H9 (cell line): ENCODE measurements around the gene SLC25A34. TPM values are rescaled to one million over a fixed set of nuclear protein-coding genes. Genes with fewer than 3 reads are reported as not detected.

Experiments
- DNase-seq: peaks from one replicate; pipeline ENCODE4 v3.0.0-alpha.2; 2017
- H2AFZ ChIP-seq: one replicate; pipeline ENCODE4 v1.6.1; 2013; ENCODE audit warnings: mild to moderate bottlenecking, low read length, control low read depth, moderate library complexity
- H2AK5ac ChIP-seq: 2 replicates; pipeline ENCODE4 v1.6.1; 2013; ENCODE audit warnings: low read length, control low read depth, mixed read lengths; ENCODE audit not compliant: insufficient read length
- H2BK120ac ChIP-seq: one replicate; pipeline ENCODE4 v1.6.1; 2013; ENCODE audit warnings: low read depth, mild to moderate bottlenecking, low read length, control low read depth, inconsistent platforms; ENCODE audit not compliant: poor library complexity, severe bottlenecking
- H2BK12ac ChIP-seq: 2 replicates; pipeline ENCODE4 v1.6.1; 2013; ENCODE audit warnings: low read length, control low read depth, mixed read lengths, low read depth; ENCODE audit not compliant: insufficient read length
- H2BK15ac ChIP-seq: 2 replicates; pipeline ENCODE4 v1.6.1; 2013; ENCODE audit warnings: low read depth, low read length, control low read depth
- H2BK20ac ChIP-seq: one replicate; pipeline ENCODE4 v1.6.1; 2013; ENCODE audit warnings: low read depth, mild to moderate bottlenecking, low read length, control low read depth, inconsistent platforms; ENCODE audit not compliant: poor library complexity, severe bottlenecking
- H2BK5ac ChIP-seq: 2 replicates; pipeline ENCODE4 v1.6.1; 2013; ENCODE audit warnings: low read length, control low read depth, mixed read lengths; ENCODE audit not compliant: insufficient read length
- H3K14ac ChIP-seq: 2 replicates; pipeline ENCODE4 v1.6.1; 2013; ENCODE audit warnings: low read length, control low read depth; ENCODE audit not compliant: insufficient read depth
- H3K18ac ChIP-seq: 2 replicates; pipeline ENCODE4 v1.6.1; 2013; ENCODE audit warnings: low read depth, mild to moderate bottlenecking, mixed read lengths, low read length, control low read depth; ENCODE audit not compliant: insufficient read length
- H3K23ac ChIP-seq: 2 replicates; pipeline ENCODE4 v1.6.1; 2013; ENCODE audit warnings: low read length, control low read depth, mixed read lengths, low read depth; ENCODE audit not compliant: insufficient read length
- H3K23me2 ChIP-seq: 2 replicates; pipeline ENCODE4 v1.6.1; 2013; ENCODE audit warnings: low read depth, mild to moderate bottlenecking, mixed read lengths, low read length, control low read depth; ENCODE audit not compliant: insufficient read length, poor library complexity, severe bottlenecking
- H3K27ac ChIP-seq: 2 replicates; pipeline ENCODE4 v1.5.1; 2013; ENCODE audit warnings: low read length, control low read depth, mixed read lengths, low read depth; ENCODE audit not compliant: insufficient read length
- H3K27me3 ChIP-seq: 2 replicates; pipeline ENCODE4 v1.6.1; 2013; ENCODE audit warnings: low read length, control low read depth, inconsistent platforms; ENCODE audit not compliant: insufficient read depth
- H3K4ac ChIP-seq: 2 replicates; pipeline ENCODE4 v1.6.1; 2013; ENCODE audit warnings: low read depth, mild to moderate bottlenecking, control low read depth, inconsistent platforms, low read length, moderate library complexity
- H3K4me1 ChIP-seq: 2 replicates; pipeline ENCODE4 v1.6.1; 2013; ENCODE audit warnings: low read length, control low read depth, inconsistent platforms; ENCODE audit not compliant: insufficient read depth
- H3K4me2 ChIP-seq: 2 replicates; pipeline ENCODE4 v1.6.1; 2013; ENCODE audit warnings: low read length, control low read depth, mixed read lengths; ENCODE audit not compliant: insufficient read length, insufficient read depth
- H3K56ac ChIP-seq: 2 replicates; pipeline ENCODE4 v1.6.1; 2013; ENCODE audit warnings: low read depth, mild to moderate bottlenecking, mixed read lengths, low read length, control low read depth; ENCODE audit not compliant: insufficient read length
- H3K79me1 ChIP-seq: 2 replicates; pipeline ENCODE4 v1.6.1; 2013; ENCODE audit warnings: low read depth, mild to moderate bottlenecking, moderate library complexity, low read length, control low read depth, inconsistent platforms; ENCODE audit not compliant: insufficient read depth, poor library complexity, severe bottlenecking
- H3K79me2 ChIP-seq: 2 replicates; pipeline ENCODE4 v1.6.1; 2013; ENCODE audit warnings: low read length, control low read depth, inconsistent platforms; ENCODE audit not compliant: insufficient read depth
- H3K9ac ChIP-seq: 2 replicates; pipeline ENCODE4 v1.6.1; 2013; ENCODE audit warnings: low read length, control low read depth, mixed read lengths; ENCODE audit not compliant: insufficient read length; ENCODE audit errors: extremely low read depth
- H3K9me3 ChIP-seq: one replicate; pipeline ENCODE4 v1.6.1; 2013; ENCODE audit warnings: low read depth, low read length, inconsistent platforms; ENCODE audit not compliant: control insufficient read depth
- H3T11ph ChIP-seq: one replicate; pipeline ENCODE4 v1.6.1; 2013; ENCODE audit warnings: mild to moderate bottlenecking, low read length, control low read depth, inconsistent platforms
- H4K20me1 ChIP-seq: one replicate; pipeline ENCODE4 v1.6.1; 2013; ENCODE audit not compliant: control insufficient read depth, insufficient read length, insufficient read depth
- H4K5ac ChIP-seq: 2 replicates; pipeline ENCODE4 v1.6.1; 2013; ENCODE audit warnings: low read depth, mild to moderate bottlenecking, mixed read lengths, low read length, control low read depth; ENCODE audit not compliant: insufficient read length
- H4K8ac ChIP-seq: replicated peaks from 2 replicates; pipeline ENCODE4 v1.6.1; 2013; ENCODE audit warnings: low read length, control low read depth, mixed read lengths, low read depth; ENCODE audit not compliant: insufficient read length
- H4K91ac ChIP-seq: 2 replicates; pipeline ENCODE4 v1.6.1; 2013; ENCODE audit warnings: low read depth, mild to moderate bottlenecking, moderate library complexity, mixed read lengths, low read length, control low read depth; ENCODE audit not compliant: insufficient read length
- H3K27ac Mint-ChIP-seq, 3 experiments: 2 replicates in 2 of 3; 3 replicates in 1 of 3; pipeline ENCODE4 v1.8.0; 2020 to 2021; ENCODE audit warnings: mixed read lengths in 3 of 3, mild to moderate bottlenecking in 1 of 3, moderate library complexity in 1 of 3
- H3K27me3 Mint-ChIP-seq: 2 replicates; pipeline ENCODE4 v1.8.0; 2021; ENCODE audit warnings: low read depth, mild to moderate bottlenecking, moderate library complexity, mixed read lengths
- H3K36me3 Mint-ChIP-seq, 3 experiments: 2 replicates in 2 of 3; 3 replicates in 1 of 3; pipeline ENCODE4 v1.8.0; 2020 to 2021; ENCODE audit warnings: low read depth in 3 of 3, mixed read lengths in 3 of 3; ENCODE audit not compliant: insufficient read depth in 1 of 3
- H3K4me1 Mint-ChIP-seq, 2 experiments: 2 replicates each; pipeline ENCODE4 v1.8.0; 2020; ENCODE audit warnings: mixed read lengths in 2 of 2
- H3K4me3 Mint-ChIP-seq, 2 experiments: 2 replicates in 1 of 2; 3 replicates in 1 of 2; pipeline ENCODE4 v1.8.0; 2020 to 2021; ENCODE audit warnings: mild to moderate bottlenecking in 2 of 2, mixed read lengths in 2 of 2, moderate library complexity in 1 of 2
- H3K9me3 Mint-ChIP-seq, 2 experiments: 2 replicates in 1 of 2; 3 replicates in 1 of 2; pipeline ENCODE4 v1.8.0; 2020; ENCODE audit warnings: mild to moderate bottlenecking in 2 of 2, mixed read lengths in 2 of 2, moderate library complexity in 1 of 2
- CTCF ChIP-seq: fragments of 200-600 bp; sonication (generic); conservative IDR thresholded peaks from 3 replicates; pipeline ENCODE4 v1.8.0; 2021; ENCODE audit warnings: antibody characterized with exemption, mild to moderate bottlenecking
- WGBS: extraction: QIAGEN DNeasy Blood & Tissue Kit; methylation state at CpG from one replicate; pipeline ENCODE4 v1.1.7; 2013; ENCODE audit warnings: missing lambda C conversion rate, low lambda C conversion rate, mixed read lengths; ENCODE audit not compliant: insufficient read length; ENCODE audit errors: extremely low coverage; 5-methylcytosine and 5-hydroxymethylcytosine counted together
- total RNA-seq: library from RNA; stranded (reverse); gene quantifications from 2 replicates; pipeline ENCODE4 v1.2.1, GENCODE V29; 2021

SLC25A34 gene
- total RNA-seq, 1 experiment from 2014 or later = 1.5 TPM

GRCh38 chr1:15768388-15768787 is 32.3 kb downstream of the SLC25A34 start:
- Histone ChIP-seq H4K91ac (no peak overlapping the region), H3K4me1 (no peaks in the 10 kb centered on the region), H3K56ac (no peak overlapping the region), H2BK12ac (no peak overlapping the region), H2BK5ac (no peak overlapping the region), H3K9me3 (no peaks in the 10 kb centered on the region), H3K23me2 (no peaks in the 10 kb centered on the region), H3K23ac (no peak overlapping the region), H3K4me2 (no peak overlapping the region), H3K4ac (no peak overlapping the region), H4K5ac (no peak overlapping the region), H3K18ac (no peak overlapping the region), H3K79me1 (no peaks in the 10 kb centered on the region), H2BK120ac (no peak overlapping the region), H3K9ac (no peak overlapping the region), H4K8ac (no peak overlapping the region), H2AK5ac (no peak overlapping the region), H3K27me3 (no peaks in the 10 kb centered on the region), H3T11ph (no peak overlapping the region), H4K20me1 (no peaks in the 10 kb centered on the region), H2AFZ (no peak overlapping the region), H3K27ac (no peak overlapping the region), H2BK20ac (no peak overlapping the region), H3K14ac (no peak overlapping the region), H2BK15ac (no peak overlapping the region), H3K79me2 (no peaks in the 10 kb centered on the region; the same call in 1 of the 2 replicates)
- no CpG with 5 or more reads among the region's 7 CpGs for WGBS
- H3K27ac Mint-ChIP-seq = no peak overlapping the region
- no peak for TF ChIP-seq CTCF
- peaks cover 6 to 7% of the 10 kb centered on the region in 2 experiments; a peak in 3 of 4 replicates for H3K4me1 Mint-ChIP-seq
- no peaks in the 10 kb centered on the region for H3K27me3 Mint-ChIP-seq
- no peak for DNase-seq
- no peaks in the 10 kb centered on the region for H3K9me3 Mint-ChIP-seq
- peaks cover 47 to 76% (median 56%) of the 10 kb centered on the region in 3 experiments for H3K36me3 Mint-ChIP-seq
- H3K4me3 Mint-ChIP-seq = no peak overlapping the region
